OCI-LY7 (cell line): ENCODE measurements around the gene COX7A2. TPM values are rescaled to one million over a fixed set of nuclear protein-coding genes. Genes with fewer than 3 reads are reported as not detected.

Experiments used
- BruUV-seq: library from RNA; stranded (reverse); fragments of 400-500 nt; replicated peaks from 2 replicates; lab custom pipeline; 2021; lab: Mats Ljungman, UMichigan
- CTCF ChIA-PET: fragments of 300-600 bp; sonication (Branson Sonifier 250); formaldehyde crosslinking; loops from one replicate; lab custom pipeline; 2022; ENCODE audit warnings: antibody characterized with exemption; ENCODE audit not compliant: unreplicated experiment; lab: Charles Lee
- POLR2A ChIA-PET: fragments of 300-600 bp; sonication (Branson Sonifier 250); formaldehyde crosslinking; loops from one replicate; lab custom pipeline; 2022; ENCODE audit warnings: antibody characterized with exemption; lab: Charles Lee
- DNase-seq: peaks from one replicate; pipeline ENCODE4 v3.0.0-alpha.2; 2015; ENCODE audit warnings: low spot score
- H2AFZ ChIP-seq: fragments of 200-600 bp; sonication (generic), shearing (Covaris generic); 2 replicates; pipeline ENCODE4 v1.6.1; 2014; ENCODE audit warnings: mild to moderate bottlenecking, antibody characterized with exemption, low read length, moderate library complexity
- H3K27ac ChIP-seq: fragments of 200-600 bp; sonication (generic); 2 replicates; pipeline ENCODE4 v1.5.1; 2014; ENCODE audit warnings: mixed run types, low read depth, mild to moderate bottlenecking, moderate library complexity, low read length, inconsistent platforms; ENCODE audit not compliant: poor library complexity, severe bottlenecking
- H3K36me3 ChIP-seq: fragments of 200-600 bp; sonication (generic); 2 replicates; pipeline ENCODE4 v1.6.1; 2014; ENCODE audit warnings: mild to moderate bottlenecking, antibody characterized with exemption, low read length, moderate library complexity, mixed read lengths; ENCODE audit not compliant: insufficient read depth
- H3K4me1 ChIP-seq: fragments of 200-600 bp; sonication (generic); 2 replicates; pipeline ENCODE4 v1.5.1; 2014; ENCODE audit warnings: mild to moderate bottlenecking, low read length; ENCODE audit not compliant: insufficient read depth, poor library complexity, severe bottlenecking
- H3K4me2 ChIP-seq: fragments of 200-600 bp; sonication (generic); 2 replicates; pipeline ENCODE4 v1.6.1; 2014; ENCODE audit warnings: mild to moderate bottlenecking, low read length
- H3K4me3 ChIP-seq: fragments of 200-600 bp; sonication (generic); 2 replicates; pipeline ENCODE4 v1.5.1; 2014; ENCODE audit warnings: mild to moderate bottlenecking, low read depth, low read length; ENCODE audit not compliant: poor library complexity, severe bottlenecking
- H3K79me2 ChIP-seq: fragments of 200-600 bp; sonication (generic); 2 replicates; pipeline ENCODE4 v1.6.1; 2016; ENCODE audit warnings: low read depth, mild to moderate bottlenecking, low read length, moderate library complexity, mixed read lengths; ENCODE audit not compliant: insufficient read depth
- H3K9me2 ChIP-seq: fragments of 200-600 bp; sonication (generic); 2 replicates; pipeline ENCODE4 v1.6.1; 2016; ENCODE audit warnings: mild to moderate bottlenecking, low read length, mixed read lengths; ENCODE audit not compliant: insufficient read depth
- H3K9me3 ChIP-seq: fragments of 200-600 bp; sonication (generic); 2 replicates; pipeline ENCODE4 v1.6.1; 2014; ENCODE audit warnings: mild to moderate bottlenecking, mixed run types, low read length, mixed read lengths
- H4K20me1 ChIP-seq: fragments of 200-600 bp; sonication (generic); 2 replicates; pipeline ENCODE4 v1.6.1; 2014; ENCODE audit warnings: mild to moderate bottlenecking, antibody characterized with exemption, low read length, moderate library complexity, mixed read lengths; ENCODE audit not compliant: insufficient read depth
- EZH2phosphoT487 ChIP-seq: fragments of 200-600 bp; sonication (generic); IDR thresholded peaks from 2 replicates; pipeline ENCODE4 v1.6.1; 2018; ENCODE audit warnings: low read depth, borderline replicate concordance, mild to moderate bottlenecking, mixed run types, antibody characterized with exemption, low read length, moderate library complexity, mixed read lengths
- intact Hi-C: fragments of 100-400 bp; cut with micrococcal nuclease; formaldehyde crosslinking; loops from one replicate; pipeline ENCODE4 v1.10.0; 2022; ENCODE audit not compliant: unreplicated experiment
- total RNA-seq, 2 experiments: library from RNA; depleted of rRNA in 1 of 2; stranded (reverse); fragments of >200 nt in 1 of 2; shearing (Covaris generic) in 1 of 2; gene quantifications; 2 replicates each; pipeline ENCODE4 v1.2.3, GENCODE V29; 2014 to 2022
- TF ChIP-seq, protein P1 (sequence below): fragments of 200-600 bp; sonication (generic); conservative IDR thresholded peaks from 2 replicates; pipeline ENCODE4 v1.5.1; 2014; ENCODE audit warnings: mild to moderate bottlenecking, antibody characterized with exemption, low read length, moderate library complexity, mixed read lengths

Gene COX7A2
- total RNA-seq, 2 experiments from 2014 or later, result 210 to 403 TPM

DNA sequence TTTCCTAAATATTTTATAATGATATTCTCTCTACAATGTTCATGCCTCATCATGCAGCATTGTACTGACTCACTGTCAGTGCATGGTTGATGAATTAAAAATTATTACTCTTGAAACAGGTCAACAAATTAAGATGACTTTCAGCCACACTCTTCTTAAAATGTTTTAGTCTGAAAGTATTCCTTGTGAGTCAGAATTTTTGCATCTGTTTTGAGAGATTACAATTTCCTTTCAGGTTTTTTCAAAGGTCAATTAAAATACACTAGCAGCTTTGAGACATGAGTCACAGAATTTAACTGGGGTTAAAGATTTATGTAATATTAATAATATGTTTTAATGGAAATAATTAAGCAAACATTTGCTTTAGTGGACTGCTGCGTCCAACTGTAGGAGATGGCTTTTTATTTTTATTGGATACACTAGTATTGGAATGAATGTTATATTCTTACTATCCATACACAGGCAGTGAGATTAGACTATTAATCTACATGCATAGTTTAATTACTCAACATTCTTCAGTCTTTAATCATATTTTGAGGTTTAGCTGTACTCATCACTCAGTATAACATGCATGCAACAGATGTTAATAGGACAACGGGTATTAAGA, 47.4 kb downstream of the COX7A2 start:
- Histone ChIP-seq H3K79me2 (no peaks in the 10 kb centered on the region), H2AFZ (no peak overlapping the region), H3K27ac (no peak overlapping the region), H3K4me2 (no peak overlapping the region), H3K36me3 (no peaks in the 10 kb centered on the region), H3K4me3 (no peak overlapping the region), H3K9me3 (no peaks in the 10 kb centered on the region), H4K20me1 (no peaks in the 10 kb centered on the region), H3K4me1 (no peaks in the 10 kb centered on the region), H3K9me2 (no peaks in the 10 kb centered on the region)
- ChIA-PET POLR2A (no interaction called here), CTCF (no interaction called here)
- DNase-seq, result no peak
- TF ChIP-seq, protein P1, sequence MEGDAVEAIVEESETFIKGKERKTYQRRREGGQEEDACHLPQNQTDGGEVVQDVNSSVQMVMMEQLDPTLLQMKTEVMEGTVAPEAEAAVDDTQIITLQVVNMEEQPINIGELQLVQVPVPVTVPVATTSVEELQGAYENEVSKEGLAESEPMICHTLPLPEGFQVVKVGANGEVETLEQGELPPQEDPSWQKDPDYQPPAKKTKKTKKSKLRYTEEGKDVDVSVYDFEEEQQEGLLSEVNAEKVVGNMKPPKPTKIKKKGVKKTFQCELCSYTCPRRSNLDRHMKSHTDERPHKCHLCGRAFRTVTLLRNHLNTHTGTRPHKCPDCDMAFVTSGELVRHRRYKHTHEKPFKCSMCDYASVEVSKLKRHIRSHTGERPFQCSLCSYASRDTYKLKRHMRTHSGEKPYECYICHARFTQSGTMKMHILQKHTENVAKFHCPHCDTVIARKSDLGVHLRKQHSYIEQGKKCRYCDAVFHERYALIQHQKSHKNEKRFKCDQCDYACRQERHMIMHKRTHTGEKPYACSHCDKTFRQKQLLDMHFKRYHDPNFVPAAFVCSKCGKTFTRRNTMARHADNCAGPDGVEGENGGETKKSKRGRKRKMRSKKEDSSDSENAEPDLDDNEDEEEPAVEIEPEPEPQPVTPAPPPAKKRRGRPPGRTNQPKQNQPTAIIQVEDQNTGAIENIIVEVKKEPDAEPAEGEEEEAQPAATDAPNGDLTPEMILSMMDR, result no peak
- no peak for TF ChIP-seq EZH2phosphoT487
- BruUV-seq, result no TSS peak
- intact Hi-C loops, result no loop called here

DNA sequence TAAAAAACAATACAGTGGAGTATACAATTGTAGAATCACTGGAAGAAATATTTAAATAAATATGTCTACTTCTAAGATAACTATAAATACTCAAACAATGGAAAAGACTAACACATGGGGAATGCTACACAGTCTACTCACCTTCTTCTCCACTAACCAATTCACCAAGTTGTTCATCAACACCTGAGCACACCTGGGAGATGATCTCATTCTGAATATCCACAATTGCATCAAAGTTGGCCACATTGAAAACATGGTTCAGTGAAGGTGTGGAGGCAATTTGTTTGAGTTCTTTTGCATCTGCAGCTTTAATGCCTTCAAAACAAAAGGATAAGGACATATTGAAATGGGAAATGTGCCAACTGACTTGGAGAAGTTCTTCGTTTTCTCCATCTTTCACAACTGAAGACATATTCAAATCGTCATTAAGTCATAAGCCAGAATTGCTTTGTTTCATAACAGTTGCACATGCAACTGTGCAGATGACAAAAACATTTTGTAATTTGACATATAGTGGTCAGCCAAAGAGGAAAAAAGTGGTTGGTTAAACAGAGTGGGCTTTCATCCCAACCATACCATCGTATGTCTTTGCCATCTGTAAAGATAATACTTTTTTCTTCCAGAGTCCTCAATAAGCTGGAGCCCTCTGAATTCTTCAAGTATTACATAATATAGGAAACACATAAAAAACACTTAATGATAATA, 55.2 kb downstream of the COX7A2 start:
- TF ChIP-seq, protein P1, result no peak
- no peak for TF ChIP-seq EZH2phosphoT487
- POLR2A ChIA-PET, result interaction anchor here (0.7 kb wide), 1 partner anchor 955 kb away, joined by 3 read pairs; no protein-coding TSS in a partner anchor
- no peaks in the 10 kb centered on the region for H3K9me2 ChIP-seq
- no peak overlapping the region for H3K27ac ChIP-seq
- no peaks in the 10 kb centered on the region for H3K4me1 ChIP-seq
- no TSS peak for BruUV-seq
- H3K4me3 ChIP-seq, result no peak overlapping the region
- no peaks in the 10 kb centered on the region for H4K20me1 ChIP-seq
- H3K4me2 ChIP-seq, result no peak overlapping the region
- H3K79me2 ChIP-seq, result no peaks in the 10 kb centered on the region
- CTCF ChIA-PET, result no interaction called here
- no peak for DNase-seq
- intact Hi-C loops, result no loop called here
- no peak overlapping the region for H2AFZ ChIP-seq
- no peaks in the 10 kb centered on the region for H3K36me3 ChIP-seq
- H3K9me3 ChIP-seq, result no peaks in the 10 kb centered on the region

Other genes starting within 250 kb of the COX7A2 start
- not detected in 2 replicates for gene COL12A1, start 37.7 kb downstream of the COX7A2 start, total RNA-seq (2014; rRNA removed; shearing (Covaris generic))
- not detected in 2 replicates for gene COL12A1, start 37.7 kb downstream of the COX7A2 start, total RNA-seq (2022)
- 16.4 and 18.2 TPM in 2 replicates for gene TMEM30A, start 41.0 kb upstream of the COX7A2 start, total RNA-seq (2014; rRNA removed; shearing (Covaris generic))
- 31.2 and 32.1 TPM in 2 replicates for gene TMEM30A, start 41.0 kb upstream of the COX7A2 start, total RNA-seq (2022)
- not detected in 2 replicates for gene FILIP1, start 250.0 kb upstream of the COX7A2 start, total RNA-seq (2014; rRNA removed; shearing (Covaris generic))
- not detected in 2 replicates for gene FILIP1, start 250.0 kb upstream of the COX7A2 start, total RNA-seq (2022)